ENCODE data around the gene PRPF19. TPM values are rescaled to one million over a fixed set of nuclear protein-coding genes. Genes with fewer than 3 reads are reported as not detected.

PRPF19 gene
- total and polyA plus RNA-seq, 2 of the 13 experiments (the other 11 are each of a cell fraction or from before 2014, with no cell fraction given), result 27.4 to 91.1 TPM

DNA sequence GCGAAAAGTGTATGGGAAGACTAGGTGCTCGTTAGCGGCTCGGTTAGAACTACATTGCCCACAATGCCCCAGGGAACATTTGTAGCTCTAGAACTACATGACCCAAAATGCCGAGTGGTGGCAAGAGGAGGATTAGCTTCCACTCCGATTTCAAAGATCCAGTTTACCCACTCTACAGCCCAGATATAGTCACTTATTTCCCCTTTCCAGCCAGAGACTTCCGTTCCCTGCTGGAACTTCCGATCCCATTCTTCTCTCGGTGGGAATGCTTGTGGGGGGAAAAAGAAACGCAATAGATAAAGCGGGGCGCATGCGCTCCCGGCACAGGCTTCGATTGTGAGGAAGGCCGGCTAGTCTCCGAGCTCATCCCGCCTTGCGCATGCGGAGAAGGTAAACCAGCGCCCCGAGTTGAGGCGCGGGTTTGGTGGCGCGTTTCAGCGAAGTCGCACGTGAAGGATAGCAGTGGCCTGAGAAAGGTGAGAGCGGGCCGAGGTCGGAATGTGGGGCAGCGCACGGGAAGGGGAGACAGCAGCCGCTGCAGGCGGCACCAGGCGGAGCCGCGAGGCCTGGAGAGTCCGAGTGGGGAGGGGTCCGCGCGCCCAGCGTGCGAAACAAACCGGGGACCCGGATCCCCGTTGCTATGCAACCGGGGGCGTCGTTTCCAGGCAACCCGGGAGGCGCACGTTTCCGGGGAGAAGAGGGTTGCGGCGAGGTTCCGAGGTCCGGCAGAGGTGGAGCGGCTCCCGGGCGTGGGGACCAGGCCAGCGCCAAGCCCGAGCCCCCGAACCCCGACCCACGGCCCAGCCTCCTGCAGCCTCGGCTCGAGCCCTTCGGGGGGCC, 7.6 kb upstream of the PRPF19 start, which contains the start of gene TMEM109 (continued):
- TF ChIP-seq ZNF879 (CRISPR knock-in tag; IDR thresholded peaks at IDR 0.05) (no peak), ZNF788 (CRISPR knock-in tag; IDR thresholded peaks at IDR 0.05; ENCODE audit: borderline replicate concordance) (peak; percentile 81; the same call in 1 of the 2 replicates), FOXM1 (CRISPR knock-in tag; IDR thresholded peaks at IDR 0.05) (no peak), ZNF441 (CRISPR knock-in tag; IDR thresholded peaks at IDR 0.05; ENCODE audit: borderline replicate concordance) (no peak), ZBTB20 (CRISPR knock-in tag; IDR thresholded peaks at IDR 0.05; ENCODE audit: borderline replicate concordance, low read depth) (peak; percentile 47; the same call in 1 of the 2 replicates), DMAP1 (CRISPR knock-in tag; IDR thresholded peaks at IDR 0.05) (no peak), AKAP8 (CRISPR knock-in tag; IDR thresholded peaks at IDR 0.05) (0 out of 2 replicates have a peak, but pooled peaks have one; percentile 33), ZSCAN9 (CRISPR knock-in tag; IDR thresholded peaks at IDR 0.05; ENCODE audit: borderline replicate concordance) (0 out of 2 replicates have a peak, but pooled peaks have one; percentile 26), POLR2AphosphoS2 (IDR thresholded peaks at IDR 0.05; ENCODE audit: low read depth, low read length) (no peak)
- TF ChIP-seq, protein P1, sequence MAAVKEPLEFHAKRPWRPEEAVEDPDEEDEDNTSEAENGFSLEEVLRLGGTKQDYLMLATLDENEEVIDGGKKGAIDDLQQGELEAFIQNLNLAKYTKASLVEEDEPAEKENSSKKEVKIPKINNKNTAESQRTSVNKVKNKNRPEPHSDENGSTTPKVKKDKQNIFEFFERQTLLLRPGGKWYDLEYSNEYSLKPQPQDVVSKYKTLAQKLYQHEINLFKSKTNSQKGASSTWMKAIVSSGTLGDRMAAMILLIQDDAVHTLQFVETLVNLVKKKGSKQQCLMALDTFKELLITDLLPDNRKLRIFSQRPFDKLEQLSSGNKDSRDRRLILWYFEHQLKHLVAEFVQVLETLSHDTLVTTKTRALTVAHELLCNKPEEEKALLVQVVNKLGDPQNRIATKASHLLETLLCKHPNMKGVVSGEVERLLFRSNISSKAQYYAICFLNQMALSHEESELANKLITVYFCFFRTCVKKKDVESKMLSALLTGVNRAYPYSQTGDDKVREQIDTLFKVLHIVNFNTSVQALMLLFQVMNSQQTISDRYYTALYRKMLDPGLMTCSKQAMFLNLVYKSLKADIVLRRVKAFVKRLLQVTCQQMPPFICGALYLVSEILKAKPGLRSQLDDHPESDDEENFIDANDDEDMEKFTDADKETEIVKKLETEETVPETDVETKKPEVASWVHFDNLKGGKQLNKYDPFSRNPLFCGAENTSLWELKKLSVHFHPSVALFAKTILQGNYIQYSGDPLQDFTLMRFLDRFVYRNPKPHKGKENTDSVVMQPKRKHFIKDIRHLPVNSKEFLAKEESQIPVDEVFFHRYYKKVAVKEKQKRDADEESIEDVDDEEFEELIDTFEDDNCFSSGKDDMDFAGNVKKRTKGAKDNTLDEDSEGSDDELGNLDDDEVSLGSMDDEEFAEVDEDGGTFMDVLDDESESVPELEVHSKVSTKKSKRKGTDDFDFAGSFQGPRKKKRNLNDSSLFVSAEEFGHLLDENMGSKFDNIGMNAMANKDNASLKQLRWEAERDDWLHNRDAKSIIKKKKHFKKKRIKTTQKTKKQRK (IDR thresholded peaks at IDR 0.05; ENCODE audit: low read length), result no peak
- TF ChIP-seq, protein P2, sequence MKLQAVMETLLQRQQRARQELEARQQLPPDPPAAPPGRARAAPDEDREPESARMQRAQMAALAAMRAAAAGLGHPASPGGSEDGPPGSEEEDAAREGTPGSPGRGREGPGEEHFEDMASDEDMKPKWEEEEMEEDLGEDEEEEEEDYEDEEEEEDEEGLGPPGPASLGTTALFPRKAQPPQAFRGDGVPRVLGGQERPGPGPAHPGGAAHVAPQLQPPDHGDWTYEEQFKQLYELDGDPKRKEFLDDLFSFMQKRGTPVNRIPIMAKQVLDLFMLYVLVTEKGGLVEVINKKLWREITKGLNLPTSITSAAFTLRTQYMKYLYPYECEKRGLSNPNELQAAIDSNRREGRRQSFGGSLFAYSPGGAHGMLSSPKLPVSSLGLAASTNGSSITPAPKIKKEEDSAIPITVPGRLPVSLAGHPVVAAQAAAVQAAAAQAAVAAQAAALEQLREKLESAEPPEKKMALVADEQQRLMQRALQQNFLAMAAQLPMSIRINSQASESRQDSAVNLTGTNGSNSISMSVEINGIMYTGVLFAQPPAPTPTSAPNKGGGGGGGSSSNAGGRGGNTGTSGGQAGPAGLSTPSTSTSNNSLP (IDR thresholded peaks at IDR 0.05; ENCODE audit: low read depth, low read length), result no peak
- TF ChIP-seq, protein P3, sequence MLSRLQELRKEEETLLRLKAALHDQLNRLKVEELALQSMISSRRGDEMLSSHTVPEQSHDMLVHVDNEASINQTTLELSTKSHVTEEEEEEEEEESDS (CRISPR knock-in tag; IDR thresholded peaks at IDR 0.05; ENCODE audit: borderline replicate concordance), result 0 out of 2 replicates have a peak, but pooled peaks have one; percentile 38
- TF ChIP-seq, protein P4, sequence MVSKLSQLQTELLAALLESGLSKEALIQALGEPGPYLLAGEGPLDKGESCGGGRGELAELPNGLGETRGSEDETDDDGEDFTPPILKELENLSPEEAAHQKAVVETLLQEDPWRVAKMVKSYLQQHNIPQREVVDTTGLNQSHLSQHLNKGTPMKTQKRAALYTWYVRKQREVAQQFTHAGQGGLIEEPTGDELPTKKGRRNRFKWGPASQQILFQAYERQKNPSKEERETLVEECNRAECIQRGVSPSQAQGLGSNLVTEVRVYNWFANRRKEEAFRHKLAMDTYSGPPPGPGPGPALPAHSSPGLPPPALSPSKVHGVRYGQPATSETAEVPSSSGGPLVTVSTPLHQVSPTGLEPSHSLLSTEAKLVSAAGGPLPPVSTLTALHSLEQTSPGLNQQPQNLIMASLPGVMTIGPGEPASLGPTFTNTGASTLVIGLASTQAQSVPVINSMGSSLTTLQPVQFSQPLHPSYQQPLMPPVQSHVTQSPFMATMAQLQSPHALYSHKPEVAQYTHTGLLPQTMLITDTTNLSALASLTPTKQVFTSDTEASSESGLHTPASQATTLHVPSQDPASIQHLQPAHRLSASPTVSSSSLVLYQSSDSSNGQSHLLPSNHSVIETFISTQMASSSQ (IDR thresholded peaks at IDR 0.05; ENCODE audit: low read depth), result no peak
- TF ChIP-seq, protein P4 (CRISPR knock-in tag; IDR thresholded peaks at IDR 0.05; ENCODE audit: borderline replicate concordance), result no peak
- TF ChIP-seq, protein P5, sequence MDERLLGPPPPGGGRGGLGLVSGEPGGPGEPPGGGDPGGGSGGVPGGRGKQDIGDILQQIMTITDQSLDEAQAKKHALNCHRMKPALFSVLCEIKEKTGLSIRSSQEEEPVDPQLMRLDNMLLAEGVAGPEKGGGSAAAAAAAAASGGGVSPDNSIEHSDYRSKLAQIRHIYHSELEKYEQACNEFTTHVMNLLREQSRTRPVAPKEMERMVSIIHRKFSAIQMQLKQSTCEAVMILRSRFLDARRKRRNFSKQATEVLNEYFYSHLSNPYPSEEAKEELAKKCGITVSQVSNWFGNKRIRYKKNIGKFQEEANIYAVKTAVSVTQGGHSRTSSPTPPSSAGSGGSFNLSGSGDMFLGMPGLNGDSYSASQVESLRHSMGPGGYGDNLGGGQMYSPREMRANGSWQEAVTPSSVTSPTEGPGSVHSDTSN (CRISPR knock-in tag; IDR thresholded peaks at IDR 0.05), result no peak
- TF ChIP-seq, protein P6, sequence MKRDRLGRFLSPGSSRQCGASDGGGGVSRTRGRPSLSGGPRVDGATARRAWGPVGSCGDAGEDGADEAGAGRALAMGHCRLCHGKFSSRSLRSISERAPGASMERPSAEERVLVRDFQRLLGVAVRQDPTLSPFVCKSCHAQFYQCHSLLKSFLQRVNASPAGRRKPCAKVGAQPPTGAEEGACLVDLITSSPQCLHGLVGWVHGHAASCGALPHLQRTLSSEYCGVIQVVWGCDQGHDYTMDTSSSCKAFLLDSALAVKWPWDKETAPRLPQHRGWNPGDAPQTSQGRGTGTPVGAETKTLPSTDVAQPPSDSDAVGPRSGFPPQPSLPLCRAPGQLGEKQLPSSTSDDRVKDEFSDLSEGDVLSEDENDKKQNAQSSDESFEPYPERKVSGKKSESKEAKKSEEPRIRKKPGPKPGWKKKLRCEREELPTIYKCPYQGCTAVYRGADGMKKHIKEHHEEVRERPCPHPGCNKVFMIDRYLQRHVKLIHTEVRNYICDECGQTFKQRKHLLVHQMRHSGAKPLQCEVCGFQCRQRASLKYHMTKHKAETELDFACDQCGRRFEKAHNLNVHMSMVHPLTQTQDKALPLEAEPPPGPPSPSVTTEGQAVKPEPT (CRISPR knock-in tag; IDR thresholded peaks at IDR 0.05; ENCODE audit: low read depth), result no peak

Data from HepG2 (cell line).